ENCODE results near the gene ARMC2. TPM values are rescaled to one million over a fixed set of nuclear protein-coding genes. Genes with fewer than 3 reads are reported as not detected.

Gene ARMC2
- total and polyA plus RNA-seq, 8 donors: 7.8 to 30.0 (median 24.9) TPM

- no peak overlapping the region for H3K27ac ChIP-seq
- no peak for TF ChIP-seq CTCF (IDR thresholded peaks at IDR 0.05)
- no peaks in the 10 kb centered on the region for H3K9me3 ChIP-seq
- no peak for DNase-seq
- no peak overlapping the region for H3K4me3 ChIP-seq
- ATAC-seq: no peak
- H3K4me1 ChIP-seq: peaks cover 4 to 56% of the 10 kb centered on the region in 2 donors
- H3K36me3 ChIP-seq: no peaks in the 10 kb centered on the region
- intact Hi-C loops (cut with DNase I): no loop called here
- H3K27me3 ChIP-seq: no peaks in the 10 kb centered on the region
These were observed 3.1 kb upstream of the ARMC2 start for GRCh38 chr6:108845145-108845544.

GRCh38 chr6:108846101-108846500 is 2.1 kb upstream of the ARMC2 start:
- ATAC-seq: no peak
- H3K27ac ChIP-seq: peak overlapping the region in 1 of 2 donors; percentile 60
- DNase-seq: no peak
- no peaks in the 10 kb centered on the region for H3K27me3 ChIP-seq
- no peaks in the 10 kb centered on the region for H3K36me3 ChIP-seq
- TF ChIP-seq CTCF (IDR thresholded peaks at IDR 0.05): no peak
- intact Hi-C loops (cut with DNase I): no loop called here
- no peak overlapping the region for H3K4me3 ChIP-seq
- no peaks in the 10 kb centered on the region for H3K9me3 ChIP-seq
- peaks cover 8 to 58% of the 10 kb centered on the region in 2 donors for H3K4me1 ChIP-seq

- intact Hi-C loops (cut with DNase I): no loop called here
These were observed 1.6 kb upstream of the ARMC2 start for GRCh38 chr6:108846628-108847027.

GRCh38 chr6:108847738-108848115 is 495 bp upstream of the ARMC2 start:
- DNase-seq: no peak
- peak overlapping the region; percentile 75 to 86 for H3K27ac ChIP-seq
- peak; percentile 19 for ATAC-seq
- intact Hi-C loops (cut with DNase I): no loop called here
- H3K4me1 ChIP-seq: peaks cover 8 to 63% of the 10 kb centered on the region in 2 donors
- H3K36me3 ChIP-seq: no peaks in the 10 kb centered on the region
- H3K4me3 ChIP-seq: peak overlapping the region; percentile 74 to 93
- no peaks in the 10 kb centered on the region for H3K9me3 ChIP-seq
- H3K27me3 ChIP-seq: no peaks in the 10 kb centered on the region
- no peak for TF ChIP-seq CTCF (IDR thresholded peaks at IDR 0.05)

More at GRCh38 chr6:108846628-108847027, 1.6 kb upstream of the ARMC2 start:
- no peak for TF ChIP-seq CTCF (IDR thresholded peaks at IDR 0.05)
- Histone ChIP-seq H3K9me3 (no peaks in the 10 kb centered on the region), H3K27ac (peak overlapping the region in 1 of 2 donors; percentile 60), H3K4me3 (no peak overlapping the region), H3K36me3 (no peaks in the 10 kb centered on the region), H3K27me3 (no peaks in the 10 kb centered on the region), H3K4me1 (peaks cover 8 to 62% of the 10 kb centered on the region in 2 donors)
- no peak for ATAC-seq
- DNase-seq: no peak

- no peak for TF ChIP-seq CTCF (IDR thresholded peaks at IDR 0.05)
- Histone ChIP-seq H3K4me1 (peaks cover 8 to 56% of the 10 kb centered on the region in 2 donors), H3K9me3 (no peaks in the 10 kb centered on the region), H3K36me3 (peaks cover 0 to 16% of the 10 kb centered on the region in 2 donors), H3K4me3 (no peak overlapping the region), H3K27me3 (no peaks in the 10 kb centered on the region), H3K27ac (peak overlapping the region; percentile 54 to 71)
- peak in 2 of 4 donors; percentile 42 to 68 for DNase-seq
- intact Hi-C loops (cut with DNase I): no loop called here
- ATAC-seq: no peak
These were observed 2.6 kb downstream of the ARMC2 start for GRCh38 chr6:108850669-108851465.
